Stimulated activated memory B cell treated with anti-CD40 and anti-IgM and Interleukin-4, amounts not matched to agents 10 μg/mL and 1 μg/mL and 100 μg/mL, for 72 hours (primary cell): ENCODE data around the gene TEP1.
"Not testable (repeated sequence)": the region's sequence is repeated elsewhere in the genome, so short reads cannot be mapped to it uniquely, and the experiment has no call there.

Source experiments
- ATAC-seq: fragments of 150-1000 bp; cut with Tn5 transposase; 2 replicates; pipeline ENCODE4 v1.10.0; 2021
- H3K27ac Mint-ChIP-seq: one replicate; pipeline ENCODE4 v1.8.0; 2022; ENCODE audit warnings: mild to moderate bottlenecking, mixed read lengths
- H3K27me3 Mint-ChIP-seq: one replicate; pipeline ENCODE4 v1.8.0; 2022; ENCODE audit warnings: mixed read lengths
- H3K36me3 Mint-ChIP-seq: one replicate; pipeline ENCODE4 v1.8.0; 2022; ENCODE audit warnings: mixed read lengths
- H3K4me1 Mint-ChIP-seq: one replicate; pipeline ENCODE4 v1.8.0; 2022; ENCODE audit warnings: mixed read lengths
- H3K4me3 Mint-ChIP-seq: one replicate; pipeline ENCODE4 v1.8.0; 2022; ENCODE audit warnings: mild to moderate bottlenecking, moderate library complexity, mixed read lengths
- H3K9me3 Mint-ChIP-seq: one replicate; pipeline ENCODE4 v1.8.0; 2022; ENCODE audit warnings: mixed read lengths

The TEP1 gene

GRCh38 chr14:20384321-20384720, 29.0 kb downstream of the TEP1 start:
- no peak overlapping the region for H3K4me3 Mint-ChIP-seq
- H3K4me1 Mint-ChIP-seq: peaks cover 18% of the 10 kb centered on the region
- peak overlapping the region; percentile 54 for H3K27ac Mint-ChIP-seq
- H3K27me3 Mint-ChIP-seq: no peaks in the 10 kb centered on the region
- no peak for ATAC-seq
- peaks cover 90% of the 10 kb centered on the region for H3K36me3 Mint-ChIP-seq
- no peaks in the 10 kb centered on the region for H3K9me3 Mint-ChIP-seq

DNA sequence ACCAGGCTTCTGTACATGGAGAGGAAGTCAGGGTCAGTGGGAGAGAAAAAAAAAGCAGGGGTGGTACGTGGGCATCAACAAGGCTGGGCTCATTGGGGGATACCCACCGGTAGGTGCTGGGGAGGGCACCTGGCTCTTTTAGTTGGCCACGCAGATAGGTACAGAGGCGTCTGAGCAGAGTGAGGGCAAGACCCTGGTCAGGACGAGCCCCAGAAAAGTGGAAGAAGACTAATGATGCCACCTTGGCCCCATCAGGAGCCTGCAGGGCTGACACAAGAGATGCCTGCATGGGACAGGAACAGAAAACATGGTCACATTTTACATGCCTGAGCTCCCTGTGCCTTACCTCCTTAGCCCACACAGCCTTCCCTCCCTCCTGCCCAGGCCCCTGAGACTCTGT, 29.7 kb downstream of the TEP1 start:
- peaks cover 18% of the 10 kb centered on the region for H3K4me1 Mint-ChIP-seq
- ATAC-seq: no peak

DNA sequence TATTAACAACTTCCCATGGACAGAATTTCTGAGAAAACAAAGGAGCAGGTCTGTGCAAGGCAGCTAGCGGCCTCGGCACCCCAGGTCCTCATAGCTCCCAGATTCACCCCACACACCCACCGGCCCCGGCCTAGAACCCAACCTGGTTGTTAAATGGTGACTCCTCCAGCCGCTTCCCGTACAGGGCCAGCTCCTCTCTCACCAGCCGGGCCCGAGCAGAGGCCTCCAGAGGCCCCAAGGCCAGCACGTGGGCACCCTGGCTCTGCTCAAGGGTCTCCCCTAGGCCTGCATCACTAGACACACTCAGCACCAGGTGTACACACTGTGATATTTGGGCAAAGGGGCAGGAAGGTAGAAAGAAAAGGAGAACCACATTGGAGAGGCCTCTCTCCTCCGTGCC, 30.3 kb downstream of the TEP1 start:
- ATAC-seq: no peak
- H3K4me3 Mint-ChIP-seq: no peak overlapping the region
- peak overlapping the region; percentile 7 for H3K27ac Mint-ChIP-seq
- no peaks in the 10 kb centered on the region for H3K9me3 Mint-ChIP-seq
- no peaks in the 10 kb centered on the region for H3K27me3 Mint-ChIP-seq
- peaks cover 90% of the 10 kb centered on the region for H3K36me3 Mint-ChIP-seq
- peaks cover 13% of the 10 kb centered on the region for H3K4me1 Mint-ChIP-seq

More for the DNA sequence above, 29.7 kb downstream of the TEP1 start:
- Mint-ChIP-seq H3K27me3 (no peaks in the 10 kb centered on the region), H3K9me3 (no peaks in the 10 kb centered on the region), H3K36me3 (peaks cover 90% of the 10 kb centered on the region), H3K4me3 (no peak overlapping the region), H3K27ac (peak overlapping the region; percentile 7)

GRCh38 chr14:20382526-20382925, 30.8 kb downstream of the TEP1 start:
- H3K4me1 Mint-ChIP-seq: peaks cover 8% of the 10 kb centered on the region
- peak overlapping the region; percentile 7 for H3K27ac Mint-ChIP-seq
- no peak overlapping the region for H3K4me3 Mint-ChIP-seq
- peaks cover 90% of the 10 kb centered on the region for H3K36me3 Mint-ChIP-seq
- no peaks in the 10 kb centered on the region for H3K27me3 Mint-ChIP-seq
- H3K9me3 Mint-ChIP-seq: no peaks in the 10 kb centered on the region
- no peak for ATAC-seq

GRCh38 chr14:20381341-20381740, 32.0 kb downstream of the TEP1 start:
- ATAC-seq: no peak
- H3K9me3 Mint-ChIP-seq: no peaks in the 10 kb centered on the region
- H3K4me3 Mint-ChIP-seq: no peak overlapping the region
- peaks cover 5% of the 10 kb centered on the region for H3K4me1 Mint-ChIP-seq
- H3K36me3 Mint-ChIP-seq: peaks cover 88% of the 10 kb centered on the region
- H3K27me3 Mint-ChIP-seq: no peaks in the 10 kb centered on the region
- H3K27ac Mint-ChIP-seq: no peak overlapping the region

DNA sequence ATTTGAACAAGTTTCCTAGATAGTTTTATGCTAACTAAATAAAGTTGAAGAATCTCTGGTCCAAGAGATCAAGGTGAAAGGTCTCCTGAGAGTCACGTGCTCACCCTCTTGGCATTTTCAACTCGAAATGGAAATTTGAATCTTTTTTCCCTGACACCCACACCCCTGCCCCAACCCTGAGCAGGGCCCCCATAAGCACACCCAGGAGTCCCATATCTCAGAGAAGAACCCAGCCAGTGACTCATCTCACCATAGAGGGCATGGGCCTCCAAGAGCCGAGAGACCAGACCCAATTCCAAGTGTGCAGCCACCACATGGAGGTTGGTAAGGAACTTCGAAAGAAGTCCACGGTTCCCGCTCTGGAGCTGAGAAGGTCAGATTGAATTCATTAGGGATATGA, 32.6 kb downstream of the TEP1 start:
- Mint-ChIP-seq H3K4me1 (peaks cover 5% of the 10 kb centered on the region), H3K4me3 (no peak overlapping the region), H3K9me3 (no peaks in the 10 kb centered on the region), H3K27me3 (no peaks in the 10 kb centered on the region), H3K36me3 (peaks cover 89% of the 10 kb centered on the region), H3K27ac (no peak overlapping the region)
- ATAC-seq: no peak

DNA sequence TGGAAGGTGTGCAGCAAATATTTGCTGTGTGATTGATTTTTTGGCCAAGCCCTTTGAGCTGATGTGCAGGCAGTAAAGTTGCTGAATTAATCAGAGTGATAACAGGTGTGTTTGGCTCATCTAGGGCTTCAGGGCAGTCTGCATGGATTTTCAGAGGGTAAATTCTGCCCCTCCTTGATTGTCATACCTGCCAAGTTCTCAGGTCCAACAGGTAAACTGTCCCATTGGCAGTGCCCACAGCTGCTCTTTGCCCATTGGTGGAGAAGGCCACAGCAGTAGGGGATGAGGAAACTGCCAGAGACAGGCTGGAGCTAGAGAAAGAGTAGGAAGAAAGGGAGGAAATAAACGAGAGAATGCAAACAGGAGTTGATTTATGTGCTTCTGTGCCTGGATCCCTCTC, 33.6 kb downstream of the TEP1 start:
- H3K36me3 Mint-ChIP-seq: peaks cover 92% of the 10 kb centered on the region
- peak overlapping the region; percentile 1 for H3K27ac Mint-ChIP-seq
- H3K27me3 Mint-ChIP-seq: no peaks in the 10 kb centered on the region
- H3K4me3 Mint-ChIP-seq: no peak overlapping the region
- no peak for ATAC-seq
- peaks cover 5% of the 10 kb centered on the region for H3K4me1 Mint-ChIP-seq
- H3K9me3 Mint-ChIP-seq: no peaks in the 10 kb centered on the region

GRCh38 chr14:20377171-20377570, 36.1 kb downstream of the TEP1 start:
- peaks cover 5% of the 10 kb centered on the region for H3K4me1 Mint-ChIP-seq
- H3K27ac Mint-ChIP-seq: no peak overlapping the region
- H3K9me3 Mint-ChIP-seq: no peaks in the 10 kb centered on the region
- no peaks in the 10 kb centered on the region for H3K27me3 Mint-ChIP-seq
- no peak for ATAC-seq
- no peak overlapping the region for H3K4me3 Mint-ChIP-seq
- peaks cover 92% of the 10 kb centered on the region for H3K36me3 Mint-ChIP-seq

GRCh38 chr14:20376071-20376588, 37.2 kb downstream of the TEP1 start:
- Mint-ChIP-seq H3K36me3 (peaks cover 94% of the 10 kb centered on the region), H3K4me1 (peaks cover 5% of the 10 kb centered on the region), H3K4me3 (no peak overlapping the region), H3K27me3 (no peaks in the 10 kb centered on the region), H3K9me3 (no peaks in the 10 kb centered on the region), H3K27ac (peak overlapping the region; percentile 24)
- ATAC-seq: no peak

GRCh38 chr14:20375471-20375870, 37.8 kb downstream of the TEP1 start:
- ATAC-seq: no peak
- no peaks in the 10 kb centered on the region for H3K9me3 Mint-ChIP-seq
- H3K4me3 Mint-ChIP-seq: no peak overlapping the region
- H3K27ac Mint-ChIP-seq: peak overlapping the region; percentile 24
- H3K36me3 Mint-ChIP-seq: peaks cover 94% of the 10 kb centered on the region
- no peaks in the 10 kb centered on the region for H3K4me1 Mint-ChIP-seq
- no peaks in the 10 kb centered on the region for H3K27me3 Mint-ChIP-seq

DNA sequence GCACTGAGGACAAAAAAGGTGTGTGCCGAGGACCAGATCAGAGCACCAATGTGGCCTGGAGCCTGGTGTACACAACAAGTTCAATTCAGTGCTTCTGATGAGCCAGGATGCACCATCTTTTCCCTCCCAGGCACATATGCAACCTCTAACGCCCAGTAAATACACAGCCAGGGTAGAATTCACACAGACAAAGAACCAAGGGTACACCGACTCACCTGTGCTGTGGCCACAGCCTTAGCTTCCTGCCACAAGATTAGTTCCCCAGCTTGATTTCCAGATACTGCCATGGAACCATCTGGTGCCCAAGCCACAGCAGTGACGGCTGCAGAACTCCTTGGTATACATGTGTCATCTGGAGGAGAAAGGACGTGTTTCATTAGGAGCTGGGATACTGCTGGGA, 40.5 kb downstream of the TEP1 start:
- ATAC-seq: no peak
- Mint-ChIP-seq H3K36me3 (peaks cover 94% of the 10 kb centered on the region), H3K27me3 (no peaks in the 10 kb centered on the region), H3K9me3 (peaks cover 2% of the 10 kb centered on the region), H3K4me1 (peaks cover 9% of the 10 kb centered on the region), H3K4me3 (no peak overlapping the region), H3K27ac (no peak overlapping the region)

DNA sequence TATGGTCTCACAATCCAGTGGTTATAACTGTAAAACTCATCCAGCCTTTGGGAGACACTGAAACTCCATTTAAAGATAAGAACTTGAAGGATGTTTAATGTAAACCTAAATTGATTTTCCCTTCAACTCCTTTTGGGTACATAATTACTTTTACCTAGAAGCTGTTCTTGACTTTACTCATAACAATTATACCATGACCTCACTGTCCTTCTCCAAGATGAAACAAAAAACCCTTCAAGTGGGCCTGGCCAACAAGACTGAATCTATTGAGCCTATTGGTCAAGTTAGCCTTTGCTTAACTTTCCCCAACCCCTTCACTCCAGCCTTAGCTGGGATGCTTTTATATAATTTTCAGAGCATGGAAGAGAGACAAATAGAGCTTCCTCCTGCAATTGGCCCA, 47.4 kb downstream of the TEP1 start:
- Mint-ChIP-seq H3K27me3 (no peaks in the 10 kb centered on the region), H3K36me3 (peaks cover 77% of the 10 kb centered on the region), H3K4me1 (peaks cover 23% of the 10 kb centered on the region), H3K4me3 (no peak overlapping the region), H3K9me3 (peaks cover 3% of the 10 kb centered on the region), H3K27ac (peak overlapping the region; percentile 88)
- no peak for ATAC-seq

GRCh38 chr14:20358474-20358873, 54.8 kb downstream of the TEP1 start:
- H3K27ac Mint-ChIP-seq: peak overlapping the region; percentile 59
- H3K9me3 Mint-ChIP-seq, ATAC-seq, H3K4me3 Mint-ChIP-seq, H3K27me3 Mint-ChIP-seq: not testable (repeated sequence)
- peaks cover 83% of the 10 kb centered on the region for H3K36me3 Mint-ChIP-seq
- peaks cover 14% of the 10 kb centered on the region for H3K4me1 Mint-ChIP-seq

DNA sequence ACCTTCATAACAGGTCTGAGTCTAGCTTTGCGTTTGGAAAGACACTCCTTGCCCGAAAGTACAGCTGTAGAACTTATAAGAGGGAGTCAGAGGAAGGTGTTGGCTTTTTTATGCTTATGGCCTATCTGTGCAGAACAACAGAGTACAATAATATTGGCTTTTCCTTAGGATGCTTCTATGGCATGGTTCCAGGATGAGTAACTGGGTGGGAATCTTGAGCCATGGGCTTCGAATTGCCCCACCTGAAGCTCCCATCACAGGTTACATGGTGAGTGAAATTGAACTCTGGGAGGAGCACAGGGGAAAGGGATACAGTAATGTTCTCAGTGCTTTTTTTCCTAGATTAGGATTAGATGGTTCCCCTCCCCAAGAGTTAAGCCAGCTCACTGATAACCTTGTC, 56.9 kb downstream of the TEP1 start:
- Mint-ChIP-seq H3K36me3 (peaks cover 80% of the 10 kb centered on the region), H3K4me1 (peaks cover 14% of the 10 kb centered on the region), H3K9me3 (peaks cover 2% of the 10 kb centered on the region), H3K27me3 (no peaks in the 10 kb centered on the region), H3K4me3 (no peak overlapping the region), H3K27ac (no peak overlapping the region)
- ATAC-seq: no peak

DNA sequence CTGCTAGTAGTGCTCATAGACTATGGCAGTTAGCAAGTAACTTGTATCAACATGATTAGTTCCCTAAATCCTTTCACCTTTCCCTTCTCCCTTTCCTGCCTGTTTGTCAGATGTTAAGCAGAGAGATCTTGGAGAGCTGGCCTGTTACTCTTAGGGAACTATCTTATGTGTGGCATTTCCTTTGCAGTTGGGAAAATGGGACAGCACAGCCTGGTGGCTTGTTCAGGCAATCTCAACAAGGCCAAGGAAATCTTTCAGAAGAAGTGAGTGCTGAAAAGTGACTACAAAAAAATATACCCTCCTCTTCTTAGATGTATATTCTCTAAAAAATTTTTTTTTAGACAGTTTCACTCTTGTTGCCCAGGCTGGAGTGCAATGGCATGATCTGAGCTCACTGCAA, 62.4 kb downstream of the TEP1 start:
- Mint-ChIP-seq H3K27me3 (no peaks in the 10 kb centered on the region), H3K9me3 (no peaks in the 10 kb centered on the region), H3K4me3 (no peak overlapping the region), H3K27ac (no peak overlapping the region), H3K4me1 (no peaks in the 10 kb centered on the region), H3K36me3 (peaks cover 66% of the 10 kb centered on the region)
- no peak for ATAC-seq

DNA sequence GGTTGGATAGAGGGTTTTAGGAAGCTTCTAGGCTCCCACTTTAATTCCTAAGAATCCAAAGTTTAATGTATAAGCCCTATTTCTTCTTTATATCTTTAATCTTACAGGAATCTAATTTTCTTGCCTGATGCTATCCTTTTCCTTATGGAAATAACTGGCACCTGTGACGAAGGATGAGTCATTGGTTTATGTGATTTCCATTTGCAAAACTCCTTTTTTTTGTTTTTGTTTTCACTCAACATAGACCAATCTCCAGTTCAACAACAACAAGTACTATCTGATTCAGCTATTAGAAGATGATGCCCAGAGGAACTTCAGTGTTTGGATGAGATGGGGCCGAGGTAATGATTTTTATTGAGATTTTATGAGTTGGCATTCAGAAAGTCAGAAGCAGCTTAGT, 63.0 kb downstream of the TEP1 start:
- Mint-ChIP-seq H3K36me3 (peaks cover 66% of the 10 kb centered on the region), H3K9me3 (no peaks in the 10 kb centered on the region), H3K4me3 (no peak overlapping the region), H3K27ac (peak overlapping the region; percentile 49), H3K27me3 (no peaks in the 10 kb centered on the region), H3K4me1 (no peaks in the 10 kb centered on the region)
- ATAC-seq: no peak

DNA sequence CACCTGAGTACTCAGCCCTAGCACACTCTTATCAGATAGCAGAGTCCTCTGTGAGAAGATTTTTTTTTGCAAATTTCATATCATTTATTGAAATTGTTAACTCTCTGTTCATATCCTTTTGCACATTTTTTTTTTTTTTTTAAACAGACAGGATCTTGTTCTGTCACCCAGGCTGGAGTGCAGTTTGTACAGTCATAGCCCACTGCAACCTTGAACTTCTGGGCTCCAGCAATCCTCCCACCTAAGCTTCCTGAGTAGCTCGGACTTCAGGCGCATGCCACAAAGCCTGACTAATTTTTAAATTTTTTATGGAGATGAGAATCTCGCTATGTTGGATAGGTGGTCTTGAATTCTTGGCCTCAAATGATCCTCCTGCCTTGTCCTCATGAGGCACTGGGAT, 65.6 kb downstream of the TEP1 start:
- Mint-ChIP-seq H3K9me3 (no peaks in the 10 kb centered on the region), H3K4me3 (no peak overlapping the region), H3K36me3 (peaks cover 47% of the 10 kb centered on the region), H3K4me1 (peaks cover 15% of the 10 kb centered on the region), H3K27me3 (no peaks in the 10 kb centered on the region), H3K27ac (no peak overlapping the region)
- ATAC-seq: no peak
